Urinary bladder (tissue), 4 donors: ENCODE measurements around the gene SPTBN2. TPM values are rescaled to one million over a fixed set of nuclear protein-coding genes. Genes with fewer than 3 reads are reported as not detected.

ENCODE experiments used
- DNase-seq: peaks from one replicate; pipeline ENCODE4 v3.0.0-alpha.2; 2015; ENCODE audit errors: extremely low spot score
- H3K27ac ChIP-seq: one replicate; pipeline ENCODE4 v1.5.1; 2013; ENCODE audit warnings: low read depth, mild to moderate bottlenecking, moderate library complexity
- H3K36me3 ChIP-seq: one replicate; pipeline ENCODE4 v1.6.1; 2013; ENCODE audit warnings: mild to moderate bottlenecking, moderate library complexity; ENCODE audit not compliant: insufficient read depth
- H3K4me1 ChIP-seq: one replicate; pipeline ENCODE4 v1.6.1; 2013; ENCODE audit warnings: mild to moderate bottlenecking, moderate library complexity; ENCODE audit not compliant: insufficient read depth
- H3K4me3 ChIP-seq: one replicate; pipeline ENCODE4 v1.5.1; 2013; ENCODE audit warnings: low read depth, low read length
- WGBS: extraction: QIAGEN DNeasy Blood & Tissue Kit; methylation state at CpG from one replicate; pipeline ENCODE4 v1.1.7; 2013; 5-methylcytosine and 5-hydroxymethylcytosine counted together
- polyA plus RNA-seq: library from polyadenylated mRNA; stranded (reverse); fragments of 200-250 nt; gene quantifications from one replicate; pipeline ENCODE4 v1.2.3, GENCODE V29; 2013
- total RNA-seq: library from RNA; depleted of rRNA; stranded (reverse); fragments of >200 nt; gene quantifications from one replicate; pipeline ENCODE4 v1.2.3, GENCODE V29; 2014
- donor health status: healthy with polysubstance abuse.
- donor health status: healthy.

SPTBN2 gene
- total and polyA plus RNA-seq, 2 donors: 2.5 to 6.7 TPM

- H3K4me1 ChIP-seq: no peaks in the 10 kb centered on the region
Observed at GRCh38 chr11:66689661-66690590, 39.1 kb downstream of the SPTBN2 start.

GRCh38 chr11:66688561-66689534 lies 40.2 kb downstream of the SPTBN2 start:
- 81% methylated on average over 28 of the region's 28 CpGs for WGBS
- no peak overlapping the region for H3K4me3 ChIP-seq
- DNase-seq: no peak

More at GRCh38 chr11:66689661-66690590, 39.1 kb downstream of the SPTBN2 start:
- H3K4me3 ChIP-seq: no peak overlapping the region
- no peak for DNase-seq
- WGBS: 92% methylated on average over 32 of the region's 32 CpGs
- H3K27ac ChIP-seq: no peak overlapping the region
- H3K36me3 ChIP-seq: no peaks in the 10 kb centered on the region

DNA sequence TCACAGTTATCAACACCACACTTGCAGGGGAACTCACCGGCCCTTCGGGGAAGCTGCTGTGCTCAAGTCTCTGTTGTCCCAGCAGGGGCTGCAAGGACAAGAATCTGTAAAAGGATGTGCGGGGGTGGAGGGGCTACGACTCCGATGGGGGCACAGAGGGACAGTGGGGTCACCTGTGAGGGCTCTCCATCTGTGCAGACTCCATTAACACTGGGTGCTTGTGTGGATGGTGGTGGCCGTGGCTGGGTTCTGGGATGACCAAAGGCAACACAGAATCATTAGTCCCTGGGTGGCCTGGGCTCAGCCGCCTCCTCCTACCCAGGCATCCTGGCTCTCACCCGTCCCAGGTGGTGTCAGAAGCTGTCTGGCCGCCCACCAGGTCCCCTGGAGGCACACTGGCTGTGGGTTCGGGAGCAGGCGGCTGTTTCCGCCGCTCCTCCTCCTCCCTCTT lies 41.2 kb downstream of the SPTBN2 start:
- no peak for DNase-seq
- 88% methylated on average over 13 of the region's 13 CpGs for WGBS
- Histone ChIP-seq H3K27ac (no peak overlapping the region), H3K4me1 (no peaks in the 10 kb centered on the region), H3K36me3 (no peaks in the 10 kb centered on the region), H3K4me3 (no peak overlapping the region)

More at GRCh38 chr11:66688561-66689534, 40.2 kb downstream of the SPTBN2 start:
- Histone ChIP-seq H3K27ac (no peak overlapping the region), H3K4me1 (no peaks in the 10 kb centered on the region), H3K36me3 (no peaks in the 10 kb centered on the region)

DNA sequence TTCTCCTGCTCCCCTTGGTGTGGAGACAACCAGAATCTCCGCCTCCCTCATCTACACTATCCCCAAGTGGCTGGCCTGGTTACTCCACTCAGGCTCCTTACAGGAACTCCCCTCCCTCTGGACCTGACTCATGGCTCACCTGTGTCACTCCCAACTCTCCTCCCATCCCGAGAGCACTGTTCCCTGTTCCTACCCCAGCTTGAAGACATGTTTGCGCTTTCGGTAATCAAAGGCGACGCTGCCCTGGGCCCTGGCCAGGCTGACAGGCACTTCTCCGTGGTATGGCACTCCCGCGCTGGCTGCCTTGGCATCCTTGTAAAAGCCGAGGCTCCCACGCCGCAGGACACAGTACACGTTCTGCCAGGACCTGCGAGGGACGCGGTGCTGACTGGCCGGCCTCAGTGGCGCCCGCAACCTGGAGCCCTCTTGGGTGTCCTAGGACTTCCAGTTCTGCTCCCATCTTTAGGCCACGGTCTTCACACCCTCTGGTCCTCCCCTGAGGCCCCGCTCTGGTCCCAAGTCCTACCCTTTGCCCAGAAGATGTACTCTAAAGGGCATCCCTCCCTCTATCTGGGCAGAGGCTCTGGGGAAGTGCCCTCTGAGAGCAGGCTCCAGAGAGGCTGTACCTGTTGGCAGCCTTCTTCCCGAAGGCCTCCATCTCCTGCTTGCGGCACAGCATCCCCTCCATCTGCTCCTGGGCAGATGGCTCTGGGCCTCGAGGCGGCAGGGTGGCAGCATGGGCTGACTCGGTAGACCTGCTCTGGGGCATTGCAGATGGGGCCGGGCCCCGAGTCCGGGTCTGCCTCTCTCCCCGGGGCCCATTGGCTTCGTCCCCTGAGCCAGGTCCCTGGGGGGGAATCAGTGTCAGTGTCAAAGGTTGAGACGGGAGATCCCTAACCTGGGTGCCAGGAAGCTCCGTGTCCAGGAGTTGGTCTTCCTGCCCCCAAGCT lies 41.9 kb downstream of the SPTBN2 start:
- Histone ChIP-seq H3K4me3 (no peak overlapping the region), H3K4me1 (no peaks in the 10 kb centered on the region), H3K27ac (no peak overlapping the region), H3K36me3 (no peaks in the 10 kb centered on the region)
- DNase-seq: peak; percentile 17
- WGBS: 89% methylated on average over 33 of the region's 33 CpGs

GRCh38 chr11:66686100-66686785 lies 42.8 kb downstream of the SPTBN2 start:
- Histone ChIP-seq H3K4me1 (no peaks in the 10 kb centered on the region), H3K4me3 (no peak overlapping the region), H3K36me3 (no peaks in the 10 kb centered on the region), H3K27ac (no peak overlapping the region)
- DNase-seq: peak; percentile 45
- 79% methylated on average over 15 of the region's 15 CpGs for WGBS

DNA sequence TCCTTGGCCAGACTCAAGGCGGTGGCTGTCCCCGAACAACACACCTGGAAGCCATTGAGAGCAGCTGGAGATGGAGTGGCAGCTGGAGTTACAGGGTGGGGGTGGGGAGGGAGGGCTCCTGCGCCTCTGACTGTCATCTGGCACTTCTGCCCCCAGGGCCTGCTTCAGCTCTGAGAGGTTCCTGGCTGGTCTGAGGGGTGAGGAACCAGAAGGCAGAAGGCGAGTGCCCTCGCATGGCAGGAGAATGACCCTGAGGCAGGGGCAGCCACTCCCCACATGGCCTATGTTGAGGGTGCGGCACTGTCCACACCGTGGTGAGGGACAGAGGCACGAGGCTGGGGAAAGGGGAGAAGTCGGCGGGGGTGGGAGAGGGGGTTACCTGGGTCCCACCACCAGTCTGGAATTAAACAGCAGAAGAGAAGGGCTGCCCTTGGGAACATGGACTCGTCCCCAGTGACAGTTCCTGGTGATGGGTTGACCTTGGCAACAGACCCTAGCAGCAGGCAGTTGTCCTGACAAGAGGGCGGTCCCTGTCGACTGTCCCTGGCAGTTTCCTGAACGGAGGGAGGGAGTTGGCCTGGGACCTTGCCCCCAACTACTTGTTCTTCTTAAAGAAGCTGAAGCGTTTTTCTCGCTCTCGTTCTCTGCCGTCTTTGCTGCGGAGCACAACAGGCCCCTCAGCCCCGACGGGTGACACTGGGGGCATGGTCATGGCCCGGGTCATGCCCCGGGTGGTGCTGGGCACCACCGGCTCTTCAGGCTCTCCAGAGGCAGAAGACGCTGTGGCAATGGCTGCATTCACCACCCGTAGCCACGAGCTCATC lies 43.5 kb downstream of the SPTBN2 start:
- 83% methylated on average over 27 of the region's 27 CpGs for WGBS
- H3K27ac ChIP-seq: no peak overlapping the region
- no peak for DNase-seq

DNA sequence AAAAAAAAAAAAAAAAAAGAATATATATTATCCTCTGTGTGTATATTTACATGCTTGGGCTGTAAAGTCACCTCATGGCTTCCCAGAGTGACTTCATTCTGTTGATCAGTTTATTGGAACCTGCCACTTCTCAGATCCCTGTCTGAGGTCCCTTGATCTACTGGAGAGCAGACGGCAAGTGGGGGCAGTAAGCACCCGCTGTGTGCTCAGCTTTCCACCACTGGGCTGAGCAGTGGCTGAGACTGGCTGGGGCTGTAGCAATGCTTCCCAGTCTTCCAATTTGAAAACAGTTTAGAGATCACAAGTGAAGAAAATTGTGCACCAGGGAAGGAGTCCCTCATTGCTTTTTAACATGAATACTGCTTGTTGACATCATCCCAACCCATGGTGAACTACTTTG lies 44.4 kb downstream of the SPTBN2 start:
- H3K27ac ChIP-seq: no peak overlapping the region
- DNase-seq: no peak
- no peaks in the 10 kb centered on the region for H3K36me3 ChIP-seq
- no peaks in the 10 kb centered on the region for H3K4me1 ChIP-seq
- 97% methylated on average over 2 of the region's 2 CpGs for WGBS
- no peak overlapping the region for H3K4me3 ChIP-seq

More for the DNA sequence above, 43.5 kb downstream of the SPTBN2 start:
- H3K4me1 ChIP-seq: no peaks in the 10 kb centered on the region
- H3K36me3 ChIP-seq: no peaks in the 10 kb centered on the region
- no peak overlapping the region for H3K4me3 ChIP-seq

DNA sequence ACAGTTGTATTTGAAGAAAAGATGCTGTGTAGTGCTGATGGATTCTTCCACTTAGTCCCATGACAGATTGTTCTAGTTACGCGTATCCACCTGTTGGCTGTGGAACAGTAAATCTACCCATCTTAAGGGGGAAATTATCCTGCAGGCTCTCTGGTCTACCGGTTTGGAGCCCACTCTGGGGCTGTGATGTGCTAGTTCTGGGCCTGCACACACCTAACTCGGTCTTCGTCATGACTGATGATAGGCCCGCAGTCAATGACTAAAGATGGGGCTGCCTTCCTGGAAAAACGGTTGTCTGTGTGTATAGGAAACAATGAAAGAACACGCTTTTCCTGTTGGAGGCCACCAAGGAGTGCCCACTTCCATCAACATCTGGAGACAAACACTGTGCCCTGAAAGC lies 45.1 kb downstream of the SPTBN2 start:
- no peaks in the 10 kb centered on the region for H3K4me1 ChIP-seq
- no peak for DNase-seq
- H3K4me3 ChIP-seq: no peak overlapping the region
- no peak overlapping the region for H3K27ac ChIP-seq
- H3K36me3 ChIP-seq: no peaks in the 10 kb centered on the region
- 84% methylated on average over 8 of the region's 8 CpGs for WGBS

GRCh38 chr11:66680966-66681645 lies 47.9 kb downstream of the SPTBN2 start:
- no peak for DNase-seq
- no peaks in the 10 kb centered on the region for H3K36me3 ChIP-seq
- 91% methylated on average over 7 of the region's 7 CpGs for WGBS

DNA sequence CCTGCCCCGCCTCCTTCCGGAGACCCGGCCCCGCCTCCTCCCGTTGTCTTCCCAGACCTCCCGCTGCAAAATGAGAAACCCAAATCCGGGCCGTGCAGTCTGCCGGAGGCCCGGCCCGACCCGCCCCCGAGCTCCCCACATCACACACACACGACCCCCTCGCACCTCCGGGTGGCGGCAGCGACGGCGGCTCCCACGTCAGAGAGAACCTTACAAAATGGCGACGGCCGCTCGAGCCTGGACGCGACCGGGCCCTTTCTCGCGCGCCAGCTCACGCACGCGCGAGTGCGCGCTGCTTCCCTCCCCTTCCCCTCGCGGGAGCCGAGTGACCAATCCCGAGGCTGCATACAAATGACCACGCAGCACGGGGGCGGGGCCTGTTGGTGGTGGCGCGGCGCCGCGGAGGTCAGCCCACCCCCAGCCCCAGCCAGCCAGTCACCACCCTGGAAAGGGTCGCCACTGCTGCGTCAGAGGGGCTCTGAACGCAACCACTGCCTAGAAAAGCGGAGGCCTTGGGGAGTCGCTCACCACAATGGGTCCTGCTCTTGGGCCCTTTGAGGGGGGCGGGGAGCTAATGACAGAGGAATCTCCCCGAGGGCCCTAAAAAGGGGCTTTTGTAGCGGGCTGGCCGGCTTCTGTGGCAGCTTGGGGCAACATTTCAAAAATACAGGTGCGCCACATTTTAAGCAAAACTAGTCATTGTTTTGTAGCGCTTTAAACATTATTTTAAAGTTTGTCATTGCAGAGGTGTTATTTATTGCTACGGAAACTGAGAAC lies 51.2 kb downstream of the SPTBN2 start, which contains the start of gene RBM4B:
TSS of gene RBM4B (minus strand) at position 289 of the 777 bp plus-strand sequence. CDS start 808 bp downstream, outside the sequence.
- H3K36me3 ChIP-seq: no peaks in the 10 kb centered on the region
- peaks cover 3% of the 10 kb centered on the region for H3K4me1 ChIP-seq
- under 1% methylated on average over 61 of the region's 61 CpGs for WGBS

More at GRCh38 chr11:66680966-66681645, 47.9 kb downstream of the SPTBN2 start:
- no peak overlapping the region for H3K27ac ChIP-seq
- peaks cover 3% of the 10 kb centered on the region for H3K4me1 ChIP-seq
- no peak overlapping the region for H3K4me3 ChIP-seq

More for the DNA sequence above, 51.2 kb downstream of the SPTBN2 start, which contains the start of gene RBM4B:
- DNase-seq: peak; percentile 87
- Histone ChIP-seq H3K4me3 (peak within 1 kb of the TSS; percentile 58), H3K27ac (peak within 1 kb of the TSS; percentile 96)
